Thoracic aorta (tissue), 2 donors: ENCODE results near the gene MYH6. TPM values are rescaled to one million over a fixed set of nuclear protein-coding genes. Genes with fewer than 3 reads are reported as not detected.

Experiments used
- total RNA-seq, 2 donors: library from RNA; depleted of rRNA; stranded (reverse); fragments of >200 nt; gene quantifications; one replicate each; pipeline versions ENCODE4 v1.1.0 to v1.2.3, GENCODE V29; 2016

Gene MYH6
- total RNA-seq, 2 donors from 2014 or later = not detected

Other genes starting within 250 kb of the MYH6 start
- gene SLC7A8, start 224.6 kb downstream of the MYH6 start, total RNA-seq = 10 to 100 TPM; 18.4 to 28.0 TPM
- gene RNF212B, start 170.3 kb downstream of the MYH6 start, total RNA-seq = not detected
- 1 to 10 TPM; 4.6 to 6.2 TPM for gene HOMEZ, start 122.1 kb downstream of the MYH6 start, total RNA-seq
- gene PPP1R3E, start 105.4 kb downstream of the MYH6 start, total RNA-seq = 1 to 10 TPM; 8.7 TPM
- 10 to 100 TPM; 50.6 to 74.4 TPM for gene BCL2L2, start 101.4 kb downstream of the MYH6 start, total RNA-seq
- gene PABPN1, start 86.8 kb downstream of the MYH6 start, total RNA-seq = 10 to 100 TPM; 44.8 to 54.9 TPM
- 10 to 100 TPM; 55.1 to 72.3 TPM for gene SLC22A17, start 55.4 kb downstream of the MYH6 start, total RNA-seq
- 10 to 100 TPM; 23.3 to 38.2 TPM for gene EFS, start 43.1 kb downstream of the MYH6 start, total RNA-seq
- gene IL25, start 35.5 kb downstream of the MYH6 start, total RNA-seq = not detected
- 1 to 10 TPM in 1 of 2 donors, not detected in 1; 2.6 TPM for gene CMTM5, start 31.2 kb downstream of the MYH6 start, total RNA-seq
- under 1 TPM in 1 of 2 donors, not detected in 1; 0.81 TPM for gene MYH7, start 27.4 kb upstream of the MYH6 start, total RNA-seq
- gene NGDN, start 61.4 kb upstream of the MYH6 start, total RNA-seq = 10 to 100 TPM; 29.1 to 46.3 TPM
- gene ZFHX2, start 143.5 kb upstream of the MYH6 start, total RNA-seq = 1 to 10 TPM in 1 of 2 donors, under 1 TPM in 1; 0.49 to 1.5 TPM
- gene THTPA, start 148.0 kb upstream of the MYH6 start, total RNA-seq = 10 to 100 TPM; 17.8 to 30.9 TPM
- 10 to 100 TPM; 36.4 to 61.7 TPM for gene AP1G2, start 159.5 kb upstream of the MYH6 start, total RNA-seq
- gene JPH4, start 170.5 kb upstream of the MYH6 start, total RNA-seq = 1 to 10 TPM in 1 of 2 donors, not detected in 1; 1.3 TPM
- not detected for gene DHRS2, start 228.1 kb upstream of the MYH6 start, total RNA-seq